Right lobe of liver (tissue), 4 donors: ENCODE results near the gene RARRES2.

Experiments used
- POLR2A ChIP-seq: fragments of 450-650 bp; IDR thresholded peaks from one replicate; pipeline ENCODE4 v1.6.1; 2017; ENCODE audit warnings: antibody characterized with exemption, mild to moderate bottlenecking
- TF ChIP-seq, protein P1 (sequence below), 4 donors: fragments of 200-600 bp in 3 of 4; fragments of 450-650 bp in 1 of 4; IDR thresholded peaks; one replicate each; pipeline versions ENCODE4 v1.5.1 to v1.8.0; 2016 to 2022; ENCODE audit warnings: antibody characterized with exemption in 4 of 4, mild to moderate bottlenecking in 2 of 4
- donor health status: DM: no; HTN: no; CAD: no.
- donor health status: DM: no; HTN: no; CAD: no.
- donor health status: DM: no; HTN: yes; CAD: no.

DNA sequence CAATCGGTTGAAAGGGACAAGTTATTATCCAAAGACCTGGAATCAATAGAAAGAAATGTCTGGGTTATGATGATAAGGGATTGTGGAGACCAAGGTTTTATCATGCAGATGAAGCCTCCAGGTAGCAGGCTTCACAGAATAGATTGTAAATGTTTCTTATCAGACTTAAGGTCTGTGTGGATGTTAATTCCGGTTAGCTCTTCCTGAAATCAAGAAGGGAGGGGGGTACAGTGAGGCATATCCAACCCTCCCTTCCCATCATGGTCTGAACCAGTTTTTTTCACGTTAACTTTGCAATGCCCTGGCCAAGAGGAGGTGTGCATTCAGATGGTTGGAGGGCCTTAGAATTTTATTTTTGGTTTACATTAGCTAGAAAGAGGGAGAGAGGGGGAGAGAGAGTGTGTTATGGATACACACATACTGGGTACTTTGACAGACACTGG, 28.0 kb downstream of the RARRES2 start:
- TF ChIP-seq, protein P1, sequence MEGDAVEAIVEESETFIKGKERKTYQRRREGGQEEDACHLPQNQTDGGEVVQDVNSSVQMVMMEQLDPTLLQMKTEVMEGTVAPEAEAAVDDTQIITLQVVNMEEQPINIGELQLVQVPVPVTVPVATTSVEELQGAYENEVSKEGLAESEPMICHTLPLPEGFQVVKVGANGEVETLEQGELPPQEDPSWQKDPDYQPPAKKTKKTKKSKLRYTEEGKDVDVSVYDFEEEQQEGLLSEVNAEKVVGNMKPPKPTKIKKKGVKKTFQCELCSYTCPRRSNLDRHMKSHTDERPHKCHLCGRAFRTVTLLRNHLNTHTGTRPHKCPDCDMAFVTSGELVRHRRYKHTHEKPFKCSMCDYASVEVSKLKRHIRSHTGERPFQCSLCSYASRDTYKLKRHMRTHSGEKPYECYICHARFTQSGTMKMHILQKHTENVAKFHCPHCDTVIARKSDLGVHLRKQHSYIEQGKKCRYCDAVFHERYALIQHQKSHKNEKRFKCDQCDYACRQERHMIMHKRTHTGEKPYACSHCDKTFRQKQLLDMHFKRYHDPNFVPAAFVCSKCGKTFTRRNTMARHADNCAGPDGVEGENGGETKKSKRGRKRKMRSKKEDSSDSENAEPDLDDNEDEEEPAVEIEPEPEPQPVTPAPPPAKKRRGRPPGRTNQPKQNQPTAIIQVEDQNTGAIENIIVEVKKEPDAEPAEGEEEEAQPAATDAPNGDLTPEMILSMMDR (IDR thresholded peaks at IDR 0.05): no peak
- no peak for TF ChIP-seq POLR2A
